ENCODE results near the gene COLEC12.
"Not testable (repeated sequence)": the region's sequence is repeated elsewhere in the genome, so short reads cannot be mapped to it uniquely, and the experiment has no call there.

Gene COLEC12

GRCh38 chr18:415047-415446 is 85.5 kb downstream of the COLEC12 start:
- TF ChIP-seq, protein P1, sequence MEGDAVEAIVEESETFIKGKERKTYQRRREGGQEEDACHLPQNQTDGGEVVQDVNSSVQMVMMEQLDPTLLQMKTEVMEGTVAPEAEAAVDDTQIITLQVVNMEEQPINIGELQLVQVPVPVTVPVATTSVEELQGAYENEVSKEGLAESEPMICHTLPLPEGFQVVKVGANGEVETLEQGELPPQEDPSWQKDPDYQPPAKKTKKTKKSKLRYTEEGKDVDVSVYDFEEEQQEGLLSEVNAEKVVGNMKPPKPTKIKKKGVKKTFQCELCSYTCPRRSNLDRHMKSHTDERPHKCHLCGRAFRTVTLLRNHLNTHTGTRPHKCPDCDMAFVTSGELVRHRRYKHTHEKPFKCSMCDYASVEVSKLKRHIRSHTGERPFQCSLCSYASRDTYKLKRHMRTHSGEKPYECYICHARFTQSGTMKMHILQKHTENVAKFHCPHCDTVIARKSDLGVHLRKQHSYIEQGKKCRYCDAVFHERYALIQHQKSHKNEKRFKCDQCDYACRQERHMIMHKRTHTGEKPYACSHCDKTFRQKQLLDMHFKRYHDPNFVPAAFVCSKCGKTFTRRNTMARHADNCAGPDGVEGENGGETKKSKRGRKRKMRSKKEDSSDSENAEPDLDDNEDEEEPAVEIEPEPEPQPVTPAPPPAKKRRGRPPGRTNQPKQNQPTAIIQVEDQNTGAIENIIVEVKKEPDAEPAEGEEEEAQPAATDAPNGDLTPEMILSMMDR (conservative IDR thresholded peaks at IDR 0.05; ENCODE audit: low read depth, low read length) = no peak
- no peak overlapping the region for H3K4me3 ChIP-seq (ENCODE audit: low read depth, low read length)
- no peak for DNase-seq (ENCODE audit: low read depth)

- TF ChIP-seq, protein P1 (conservative IDR thresholded peaks at IDR 0.05; ENCODE audit: low read depth, low read length) = no peak
- DNase-seq (ENCODE audit: low read depth) = no peak
- no peak overlapping the region for H3K4me3 ChIP-seq (ENCODE audit: low read depth, low read length)
Measured at GRCh38 chr18:413233-413632, 87.3 kb downstream of the COLEC12 start.

GRCh38 chr18:410047-410455 is 90.5 kb downstream of the COLEC12 start:
- TF ChIP-seq, protein P1 (conservative IDR thresholded peaks at IDR 0.05; ENCODE audit: low read depth, low read length) = no peak
- DNase-seq (ENCODE audit: low read depth) = no peak
- no peak overlapping the region for H3K4me3 ChIP-seq (ENCODE audit: low read depth, low read length)

DNA sequence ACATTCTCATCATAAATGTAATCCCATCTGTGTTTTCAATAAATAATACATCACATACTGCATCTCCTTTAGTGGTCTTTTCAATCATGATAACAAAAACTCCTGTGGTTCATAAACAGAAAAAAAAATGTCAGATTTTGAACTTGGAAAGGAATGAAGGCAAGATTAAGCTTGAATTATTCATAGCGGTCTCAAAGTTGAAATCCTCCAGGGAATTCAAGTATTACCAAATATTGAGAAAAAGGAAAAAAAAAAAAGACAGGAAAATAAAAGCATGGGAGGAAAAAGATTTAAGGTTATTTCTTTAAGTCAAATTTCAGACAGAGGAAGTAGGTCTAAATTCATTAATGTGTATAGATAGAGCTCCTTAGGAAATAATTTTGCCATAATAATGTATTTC is 92.1 kb downstream of the COLEC12 start:
- peak; percentile 33 for DNase-seq (ENCODE audit: low read depth)
- TF ChIP-seq, protein P1 (conservative IDR thresholded peaks at IDR 0.05; ENCODE audit: low read depth, low read length) = no peak
- H3K4me3 ChIP-seq (ENCODE audit: low read depth, low read length) = no peak overlapping the region

DNA sequence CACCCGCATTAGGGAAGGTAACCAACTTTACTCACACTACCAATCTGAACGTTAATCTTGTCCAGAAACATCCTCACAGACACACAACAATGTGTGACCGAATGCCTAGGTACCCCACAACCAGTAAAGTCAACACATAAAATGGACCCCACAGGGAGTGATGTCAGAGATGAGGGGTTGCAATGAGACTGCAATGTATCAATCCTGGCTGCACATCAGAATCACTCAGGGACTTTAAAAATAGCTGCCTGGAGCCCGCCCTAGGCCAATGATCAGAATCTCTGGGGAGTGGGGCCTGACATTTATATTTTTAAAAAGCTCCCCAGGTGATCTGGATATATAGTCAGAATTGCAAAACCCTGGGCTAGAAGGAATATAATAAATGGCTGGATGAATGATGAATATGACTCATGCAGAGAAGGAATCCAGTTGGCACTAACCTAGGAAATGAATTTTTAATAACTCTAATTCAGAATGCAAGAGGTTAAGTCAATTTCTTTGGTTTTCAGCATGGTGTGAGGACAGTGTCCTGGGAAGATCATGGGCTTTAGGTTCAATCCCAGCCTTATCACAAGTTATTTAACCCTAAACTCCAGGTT is 92.8 kb downstream of the COLEC12 start:
- DNase-seq (ENCODE audit: low read depth) = no peak
- TF ChIP-seq, protein P1 (conservative IDR thresholded peaks at IDR 0.05; ENCODE audit: low read depth, low read length) = no peak
- no peak overlapping the region for H3K4me3 ChIP-seq (ENCODE audit: low read depth, low read length)

- TF ChIP-seq, protein P1 (conservative IDR thresholded peaks at IDR 0.05; ENCODE audit: low read depth, low read length) = no peak
- no peak overlapping the region for H3K4me3 ChIP-seq (ENCODE audit: low read depth, low read length)
- no peak for DNase-seq (ENCODE audit: low read depth)
Measured at GRCh38 chr18:407191-407590, 93.3 kb downstream of the COLEC12 start.

DNA sequence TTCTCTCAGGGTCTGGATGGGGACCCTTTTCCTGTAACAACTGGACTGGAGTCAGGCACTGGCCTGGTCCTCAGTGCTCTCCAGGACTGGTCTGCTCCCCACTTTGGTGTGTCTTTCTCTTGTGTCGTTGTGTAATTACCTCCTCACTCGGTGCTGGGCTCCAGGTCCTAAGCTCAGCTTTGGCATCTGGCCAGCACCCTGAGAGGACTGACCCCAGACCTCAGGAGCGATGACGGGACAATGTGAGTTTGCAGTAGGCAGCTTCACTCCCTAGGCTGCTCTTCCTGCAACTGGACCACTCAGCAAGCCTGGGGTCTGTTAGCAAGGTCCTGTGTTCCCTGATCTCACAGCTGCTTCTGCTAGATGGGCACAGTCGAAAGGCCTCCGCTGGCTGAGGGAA is 93.8 kb downstream of the COLEC12 start:
- H3K4me3 ChIP-seq (ENCODE audit: low read depth, low read length) = no peak overlapping the region
- DNase-seq (ENCODE audit: low read depth) = no peak
- TF ChIP-seq, protein P1 (conservative IDR thresholded peaks at IDR 0.05; ENCODE audit: low read depth, low read length) = no peak

GRCh38 chr18:405006-405405 is 95.5 kb downstream of the COLEC12 start:
- not testable (repeated sequence) for H3K4me3 ChIP-seq (ENCODE audit: low read depth, low read length); DNase-seq (ENCODE audit: low read depth)

Measured in choroid plexus epithelial cell (primary cell).